H1 (cell line): ENCODE results near the gene LONP2. TPM values are rescaled to one million over a fixed set of nuclear protein-coding genes. Genes with fewer than 3 reads are reported as not detected.

Experiments used
- CTCF ChIA-PET: fragments of 300-600 bp; sonication (Branson Sonifier 250); formaldehyde crosslinking; loops from one replicate; lab custom pipeline; 2021; ENCODE audit not compliant: partially characterized antibody; lab: Charles Lee
- POLR2A ChIA-PET: fragments of 300-600 bp; sonication (Branson Sonifier 250); formaldehyde crosslinking; loops from one replicate; lab custom pipeline; 2021; ENCODE audit warnings: inconsistent platforms; ENCODE audit not compliant: partially characterized antibody; lab: Charles Lee
- DNase-seq, 2 experiments: peaks; one replicate each; pipeline versions ENCODE4 v3.0.0 to v3.0.0-alpha.2; 2010 to 2022; ENCODE audit warnings: low spot score in 2 of 2, low read depth in 1 of 2, mixed read lengths in 1 of 2
- FAIRE-seq: peaks from 2 replicates; lab custom pipeline; 2011; peaks lifted over from hg19 to GRCh38; lab: Jason Lieb, UNC
- H2AFZ ChIP-seq: 2 replicates; pipeline ENCODE4 v1.8.1; 2012; ENCODE audit warnings: low read length, inconsistent platforms
- H2AK5ac ChIP-seq: 2 replicates; pipeline ENCODE4 v1.6.1; 2013; ENCODE audit warnings: low read depth, low read length
- H2BK120ac ChIP-seq: replicated peaks from 2 replicates; pipeline ENCODE3; 2013; ENCODE audit warnings: low read depth, low read length, inconsistent platforms
- H2BK12ac ChIP-seq: 2 replicates; pipeline ENCODE4 v1.6.1; 2013; ENCODE audit warnings: low read depth, low read length
- H2BK15ac ChIP-seq: 2 replicates; pipeline ENCODE4 v1.6.1; 2013; ENCODE audit warnings: low read length
- H2BK20ac ChIP-seq: 2 replicates; pipeline ENCODE4 v1.6.1; 2013; ENCODE audit warnings: low read length
- H2BK5ac ChIP-seq: 2 replicates; pipeline ENCODE4 v1.6.1; 2013; ENCODE audit warnings: low read depth, low read length
- H3K14ac ChIP-seq: 2 replicates; pipeline ENCODE4 v1.6.1; 2013; ENCODE audit warnings: inconsistent platforms; ENCODE audit not compliant: insufficient read length
- H3K18ac ChIP-seq: 2 replicates; pipeline ENCODE4 v1.6.1; 2013; ENCODE audit warnings: low read length; ENCODE audit errors: extremely low read depth
- H3K23ac ChIP-seq: 2 replicates; pipeline ENCODE4 v1.6.1; 2013; ENCODE audit warnings: inconsistent platforms; ENCODE audit not compliant: insufficient read length
- H3K23me2 ChIP-seq: 2 replicates; pipeline ENCODE4 v1.6.1; 2013; ENCODE audit warnings: low read depth, low read length
- H3K27ac ChIP-seq: 2 replicates; pipeline ENCODE4 v1.6.1; 2011; ENCODE audit warnings: low read depth, low read length, inconsistent platforms
- H3K27me3 ChIP-seq, 4 experiments: replicated peaks in 1 of 4; 1 replicate in 1 of 4; 2 replicates in 3 of 4; pipeline versions ENCODE4 v1.6.1 to v1.8.1; 2011 to 2013; ENCODE audit warnings: low read length in 3 of 4, mild to moderate bottlenecking in 3 of 4, inconsistent platforms in 2 of 4, mixed read lengths in 2 of 4, moderate library complexity in 1 of 4; ENCODE audit not compliant: control insufficient read depth in 3 of 4, insufficient read depth in 3 of 4; ENCODE audit errors: extremely low read depth in 1 of 4
- H3K36me3 ChIP-seq, 4 experiments: 2 replicates each; pipeline versions ENCODE4 v1.6.1 to v1.8.1; 2011 to 2013; ENCODE audit warnings: mild to moderate bottlenecking in 4 of 4, low read length in 3 of 4, moderate library complexity in 2 of 4, control low read depth in 1 of 4, inconsistent platforms in 1 of 4; ENCODE audit not compliant: insufficient read depth in 4 of 4, control insufficient read depth in 2 of 4
- H3K4ac ChIP-seq: replicated peaks from 2 replicates; pipeline ENCODE3; 2013; ENCODE audit warnings: low read length, low read depth, mixed read lengths, inconsistent platforms; ENCODE audit not compliant: insufficient read length
- H3K4me1 ChIP-seq, 4 experiments: replicated peaks in 1 of 4; 1 replicate in 1 of 4; 2 replicates in 3 of 4; pipeline versions ENCODE4 v1.6.1 to v1.8.1; 2011 to 2013; ENCODE audit warnings: low read length in 3 of 4, inconsistent platforms in 2 of 4, mixed read lengths in 1 of 4; ENCODE audit not compliant: insufficient read depth in 4 of 4, control insufficient read depth in 3 of 4
- H3K4me2 ChIP-seq, 2 experiments: 2 replicates each; pipeline versions ENCODE4 v1.6.1 to v1.8.1; 2011 to 2013; ENCODE audit warnings: low read depth in 2 of 2, low read length in 2 of 2, control low read depth in 1 of 2, inconsistent platforms in 1 of 2, mild to moderate bottlenecking in 1 of 2; ENCODE audit not compliant: insufficient read depth in 1 of 2
- H3K4me3 ChIP-seq, 4 experiments: fragments of 200-600, 300-600 bp in 1 of 4; sonication (generic), shearing (Covaris generic), sonication (Bioruptor Twin) in 1 of 4; 2 replicates each; pipeline versions ENCODE4 v1.5.1 to v1.8.1; 2011 to 2016; ENCODE audit warnings: low read length in 4 of 4, low read depth in 3 of 4, control low read depth in 2 of 4, inconsistent platforms in 2 of 4, mild to moderate bottlenecking in 2 of 4, mixed read lengths in 1 of 4, moderate library complexity in 1 of 4; ENCODE audit not compliant: insufficient read depth in 2 of 4; ENCODE audit errors: extremely low read depth in 1 of 4
- H3K56ac ChIP-seq: replicated peaks from 2 replicates; pipeline ENCODE3; 2013; ENCODE audit warnings: low read depth, mild to moderate bottlenecking, mixed read lengths, low read length, inconsistent platforms; ENCODE audit not compliant: insufficient read length
- H3K79me1 ChIP-seq: 2 replicates; pipeline ENCODE4 v1.6.1; 2013; ENCODE audit warnings: low read depth, low read length, control low read depth
- H3K79me2 ChIP-seq, 2 experiments: 2 replicates each; pipeline versions ENCODE4 v1.6.1 to v1.8.1; 2012 to 2013; ENCODE audit warnings: low read length in 2 of 2, mild to moderate bottlenecking in 2 of 2, inconsistent platforms in 1 of 2; ENCODE audit not compliant: insufficient read depth in 2 of 2, control insufficient read depth in 1 of 2
- H3K9ac ChIP-seq, 4 experiments: replicated peaks in 1 of 4; 1 replicate in 1 of 4; 2 replicates in 3 of 4; pipeline versions ENCODE4 v1.6.1 to v1.8.1; 2011 to 2013; ENCODE audit warnings: low read depth in 3 of 4, low read length in 3 of 4, control low read depth in 2 of 4, mild to moderate bottlenecking in 2 of 4, moderate library complexity in 2 of 4, inconsistent platforms in 1 of 4; ENCODE audit errors: extremely low read depth in 1 of 4
- H3K9me3 ChIP-seq, 2 experiments: 2 replicates each; pipeline versions ENCODE4 v1.6.1 to v1.8.1; 2012 to 2013; ENCODE audit warnings: mild to moderate bottlenecking in 2 of 2, moderate library complexity in 2 of 2, control low read depth in 1 of 2, inconsistent platforms in 1 of 2, low read depth in 1 of 2, low read length in 1 of 2, mixed read lengths in 1 of 2; ENCODE audit not compliant: insufficient read depth in 2 of 2
- H4K20me1 ChIP-seq, 2 experiments: replicated peaks in 1 of 2; 2 replicates each; pipeline versions ENCODE3 to v1.8.1; 2011 to 2013; ENCODE audit warnings: inconsistent platforms in 2 of 2, low read length in 2 of 2, mild to moderate bottlenecking in 1 of 2; ENCODE audit not compliant: insufficient read depth in 2 of 2, control insufficient read depth in 1 of 2
- H4K5ac ChIP-seq: 2 replicates; pipeline ENCODE4 v1.6.1; 2013; ENCODE audit warnings: low read length, low read depth, mixed read lengths, inconsistent platforms; ENCODE audit not compliant: insufficient read length
- H4K8ac ChIP-seq: 2 replicates; pipeline ENCODE4 v1.8.0; 2013; ENCODE audit warnings: mild to moderate bottlenecking, moderate library complexity, low read length, inconsistent platforms; ENCODE audit not compliant: insufficient read depth; ENCODE audit errors: extremely low read depth
- H4K91ac ChIP-seq: replicated peaks from 2 replicates; pipeline ENCODE3; 2013; ENCODE audit warnings: low read length, mixed read lengths, inconsistent platforms; ENCODE audit not compliant: insufficient read length
- CBX5 ChIP-seq: fragments of 300-800, 300-1000 bp; sonication (generic); IDR thresholded peaks from 2 replicates; pipeline ENCODE4 v1.7.1; 2016; ENCODE audit warnings: antibody characterized with exemption, low read length, low read depth
- CEBPB ChIP-seq: IDR thresholded peaks from 2 replicates; pipeline ENCODE4 v1.6.1; 2012; ENCODE audit warnings: low read depth, low read length
- JUND ChIP-seq: IDR thresholded peaks from 2 replicates; pipeline ENCODE4 v1.6.1; 2011; ENCODE audit warnings: mild to moderate bottlenecking, improper control_type of control experiment, low read length
- POLR2AphosphoS5 ChIP-seq: IDR thresholded peaks from 2 replicates; pipeline ENCODE4 v1.6.1; 2011; ENCODE audit warnings: low read depth, low read length
- WGBS, 2 experiments: shearing (Covaris generic) in 1 of 2; methylation state at CpG; one replicate each; pipeline versions ENCODE4 v1.1.6 to v1.1.7; 2013 to 2015; ENCODE audit warnings: low lambda C conversion rate in 2 of 2, mixed read lengths in 2 of 2, inconsistent platforms in 1 of 2, low coverage in 1 of 2, missing lambda C conversion rate in 1 of 2; ENCODE audit not compliant: insufficient replicate concordance in 2 of 2, insufficient coverage in 1 of 2, insufficient read length in 1 of 2; ENCODE audit errors: extremely low coverage in 1 of 2, missing lambda C conversion rate in 1 of 2; 5-methylcytosine and 5-hydroxymethylcytosine counted together
- polyA plus RNA-seq, 7 experiments: library from polyadenylated mRNA; depleted of rRNA in 3 of 7; stranded (reverse) in 5 of 7; unstranded in 2 of 7; fragments of >200 nt in 5 of 7; fragments of 200-250 nt in 2 of 7; gene quantifications; 1 replicate in 5 of 7; 2 replicates in 1 of 7; 4 replicates in 1 of 7; pipeline versions ENCODE4 v1.2.1 to v1.2.3, GENCODE V29; 2011 to 2013; ENCODE audit warnings: missing spikeins in 2 of 7, mixed read lengths in 2 of 7
- total RNA-seq: library from RNA; stranded (reverse); fragmentation: NEBNext Ultra II Directional; extraction: Animal tissue kit (Norgen Biotek cat#: 25700); gene quantifications from 2 replicates; pipeline ENCODE4 v1.2.1, GENCODE V29; 2021

Gene LONP2
- total and polyA plus RNA-seq, 2 of the 8 experiments (the other 6 are each of a cell fraction or from before 2014, with no cell fraction given) = 8.1 to 23.1 TPM

GRCh38 chr16:48194828-48195556 is 49.1 kb upstream of the LONP2 start:
- FAIRE-seq = no peak
- Histone ChIP-seq H4K20me1 (no peaks in the 10 kb centered on the region), H3K4me2 (no peak overlapping the region), H3K56ac (no peak overlapping the region), H3K14ac (no peak overlapping the region), H4K8ac (no peak overlapping the region), H3K18ac (no peak overlapping the region), H3K23ac (no peak overlapping the region), H2BK5ac (no peak overlapping the region), H2BK12ac (no peak overlapping the region), H3K79me2 (no peaks in the 10 kb centered on the region), H2BK20ac (no peak overlapping the region), H3K27me3 (no peaks in the 10 kb centered on the region), H3K9ac (no peak overlapping the region), H3K9me3 (no peaks in the 10 kb centered on the region), H3K36me3 (no peaks in the 10 kb centered on the region), H3K79me1 (no peaks in the 10 kb centered on the region), H2BK15ac (no peak overlapping the region), H3K4me1 (no peaks in the 10 kb centered on the region), H2AFZ (no peak overlapping the region), H4K5ac (no peak overlapping the region), H3K4me3 (no peak overlapping the region), H2BK120ac (no peak overlapping the region), H2AK5ac (no peak overlapping the region), H3K23me2 (no peaks in the 10 kb centered on the region), H3K27ac (no peak overlapping the region), H3K4ac (no peak overlapping the region), H4K91ac (no peak overlapping the region)
- no peak for DNase-seq
- 89% methylated on average over 5 of the region's 5 CpGs; no CpG with 5 or more reads in 1 of the 2 experiments for WGBS, 2 experiments
- CTCF ChIA-PET = interaction anchor here (1.0 kb wide), 1 partner anchor 29 kb away, joined by 4 read pairs; no protein-coding TSS in a partner anchor
- POLR2A ChIA-PET = no interaction called here
- no peak for TF ChIP-seq CBX5
- TF ChIP-seq CEBPB = no peak
- no peak for TF ChIP-seq POLR2AphosphoS5
- TF ChIP-seq JUND = no peak
